GM12878 (cell line): Measurements from ENCODE around the gene JUND. TPM values are rescaled to one million over a fixed set of nuclear protein-coding genes. Genes with fewer than 3 reads are reported as not detected.

ENCODE experiments used
- ATAC-seq: fragments of 200-7000 bp; cut with Tn5 transposase; 3 replicates; pipeline ENCODE4 v1.9.1; 2020; ENCODE audit warnings: mild to moderate bottlenecking, moderate library complexity
- BruUV-seq: library from RNA; stranded (reverse); fragments of 400-500 nt; replicated peaks from 2 replicates; lab custom pipeline; 2021; lab: Mats Ljungman, UMichigan
- CTCF ChIA-PET: fragments of 300-600 bp; sonication (Branson Sonifier 250); formaldehyde crosslinking; extraction: SDS; loops from one replicate; lab custom pipeline; 2021; ENCODE audit warnings: inconsistent platforms; lab: Yijun Ruan, JAX
- POLR2A ChIA-PET: fragments of 350-600 bp; formaldehyde crosslinking; extraction: SDS; loops from one replicate; lab custom pipeline; 2021; ENCODE audit warnings: inconsistent platforms; lab: Charles Lee
- RAD21 ChIA-PET: fragments of 300-600 bp; sonication (Branson Sonifier 250); formaldehyde crosslinking; loops from one replicate; lab custom pipeline; 2023; ENCODE audit warnings: antibody characterized with exemption; ENCODE audit not compliant: unreplicated experiment; lab: Charles Lee
- SMC1A ChIA-PET: fragments of 300-600 bp; sonication (Branson Sonifier 250); formaldehyde crosslinking; loops from one replicate; lab custom pipeline; 2023; ENCODE audit not compliant: unreplicated experiment, uncharacterized antibody; lab: Charles Lee
- DNase-seq: peaks from one replicate; pipeline ENCODE4 v3.0.0-alpha.2; 2011; ENCODE audit warnings: low read depth, low spot score
- FAIRE-seq: peaks from 3 replicates; lab custom pipeline; 2011; peaks lifted over from hg19 to GRCh38; lab: Jason Lieb, UNC
- H2AFZ ChIP-seq: 2 replicates; pipeline ENCODE4 v1.6.0; 2011; ENCODE audit warnings: low read depth, low read length, control low read depth; ENCODE audit not compliant: control insufficient read depth
- H3K27ac ChIP-seq: 2 replicates; pipeline ENCODE4 v1.5.1; 2011; ENCODE audit warnings: control low read depth; ENCODE audit not compliant: control insufficient read depth, insufficient read depth
- H3K27me3 ChIP-seq, 2 experiments: replicated peaks in 1 of 2; 2 replicates each; pipeline versions ENCODE4 v1.6.0 to v1.6.1; 2011; ENCODE audit warnings: low read length in 1 of 2; ENCODE audit not compliant: control insufficient read depth in 2 of 2, insufficient read depth in 2 of 2
- H3K36me3 ChIP-seq, 2 experiments: 2 replicates each; pipeline ENCODE4 v1.5.1; 2011; ENCODE audit warnings: low read length in 1 of 2; ENCODE audit not compliant: control insufficient read depth in 2 of 2, insufficient read depth in 2 of 2
- H3K4me1 ChIP-seq: 2 replicates; pipeline ENCODE4 v1.6.1; 2011; ENCODE audit warnings: mild to moderate bottlenecking, low read length, moderate library complexity, mixed read lengths; ENCODE audit not compliant: control insufficient read depth, insufficient read depth
- H3K4me2 ChIP-seq: 2 replicates; pipeline ENCODE4 v1.6.0; 2011; ENCODE audit warnings: control low read depth; ENCODE audit not compliant: control insufficient read depth, insufficient read depth
- H3K4me3 ChIP-seq: fragments of 200-600 bp; sonication (generic); 2 replicates; pipeline ENCODE4 v1.5.1; 2016
- H3K79me2 ChIP-seq: 2 replicates; pipeline ENCODE4 v1.6.0; 2011; ENCODE audit warnings: low read length; ENCODE audit not compliant: control insufficient read depth, insufficient read depth
- H3K9ac ChIP-seq: 2 replicates; pipeline ENCODE4 v1.8.0; 2011; ENCODE audit warnings: low read length, control low read depth, mixed read lengths; ENCODE audit not compliant: control insufficient read depth, insufficient read depth
- H3K9me3 ChIP-seq: replicated peaks from 3 replicates; pipeline ENCODE4 v1.5.1; 2011; ENCODE audit warnings: mild to moderate bottlenecking, low read length; ENCODE audit not compliant: control insufficient read depth, insufficient read depth
- H4K20me1 ChIP-seq: 2 replicates; pipeline ENCODE4 v1.6.0; 2011; ENCODE audit not compliant: control insufficient read depth, insufficient read depth
- BACH1 ChIP-seq: fragments of 450-650 bp; IDR thresholded peaks from 2 replicates; pipeline ENCODE4 v1.6.1; 2017; ENCODE audit warnings: mild to moderate bottlenecking, borderline replicate concordance
- BCL3 ChIP-seq: IDR thresholded peaks from 2 replicates; pipeline ENCODE4 v1.6.1; 2011; ENCODE audit warnings: borderline replicate concordance, low read depth, mild to moderate bottlenecking, moderate library complexity, low read length; ENCODE audit not compliant: insufficient read depth, poor library complexity, severe bottlenecking
- MYC ChIP-seq: IDR thresholded peaks from 2 replicates; pipeline ENCODE4 v1.6.1; 2011; ENCODE audit warnings: mild to moderate bottlenecking, low read length, moderate library complexity, inconsistent platforms; ENCODE audit not compliant: insufficient read depth, insufficient replicate concordance, insufficient read length, severe bottlenecking
- WGBS: methylation state at CpG from one replicate; pipeline ENCODE4 v1.1.6; 2016; ENCODE audit warnings: low lambda C conversion rate; ENCODE audit not compliant: insufficient replicate concordance, insufficient coverage; ENCODE audit errors: missing lambda C conversion rate; 5-methylcytosine and 5-hydroxymethylcytosine counted together
- in situ Hi-C: fragments of 300-500 bp; cut with MboI; formaldehyde crosslinking; loops from 9 replicates; pipeline ENCODE4 v1.14.3; 2018; ENCODE audit warnings: mixed read lengths
- intact Hi-C: fragments of 100-400 bp; cut with micrococcal nuclease; formaldehyde crosslinking; loops from one replicate; pipeline ENCODE4 v1.14.2; 2022; ENCODE audit not compliant: unreplicated experiment
- polyA plus RNA-seq, 11 experiments: library from polyadenylated mRNA; depleted of rRNA in 4 of 11; unstranded in 6 of 11; stranded (reverse) in 5 of 11; fragments of >200 nt; fragmentation: Nextera tagmentation in 4 of 11; fragmentation: Illumina TruSeq in 1 of 11; extraction: Ambion mirVana in 4 of 11; extraction: Trizol in 1 of 11; gene quantifications; 1 replicate in 1 of 11; 2 replicates in 10 of 11; pipeline versions ENCODE4 v1.2.1 to v1.2.3, GENCODE V29; 2011 to 2016; ENCODE audit warnings: inconsistent platforms in 2 of 11, missing spikeins in 2 of 11, low read depth in 1 of 11
- total RNA-seq, 4 experiments: library from RNA; depleted of rRNA in 3 of 4; stranded (reverse); fragments of >200 nt in 3 of 4; fragmentation: Illumina TruSeq in 1 of 4; extraction: Trizol in 1 of 4; gene quantifications; 2 replicates each; pipeline versions ENCODE4 v1.2.1 to v1.2.3, GENCODE V29; 2013 to 2021

JUND gene
- total and polyA plus RNA-seq, 10 of the 15 experiments (the other 5 are each of a cell fraction or from before 2014, with no cell fraction given): 7.4 to 164 (median 18.8) TPM

- H4K20me1 ChIP-seq: no peaks in the 10 kb centered on the region
- no peak overlapping the region for H2AFZ ChIP-seq
- in situ Hi-C loops: no loop called here
- CTCF ChIA-PET: no interaction called here
- no peaks in the 10 kb centered on the region for H3K79me2 ChIP-seq
- H3K27me3 ChIP-seq: no peaks in the 10 kb centered on the region
- FAIRE-seq (no peak), ATAC-seq (no peak), DNase-seq (no peak)
- H3K4me3 ChIP-seq: no peak overlapping the region
- no peaks in the 10 kb centered on the region for H3K4me1 ChIP-seq
- no peak overlapping the region for H3K27ac ChIP-seq
- H3K36me3 ChIP-seq: no peaks in the 10 kb centered on the region
- no peaks in the 10 kb centered on the region for H3K9me3 ChIP-seq
- H3K4me2 ChIP-seq: no peak overlapping the region
- intact Hi-C loops: no loop called here
- BruUV-seq: no TSS peak
- WGBS: 66% methylated on average over 23 of the region's 23 CpGs
- RAD21 ChIA-PET: interaction anchor here (0.6 kb wide), 1 partner anchor 209 kb away, joined by 3 read pairs; no protein-coding TSS in a partner anchor
- SMC1A ChIA-PET: no interaction called here
- POLR2A ChIA-PET: interaction anchor here (0.5 kb wide), 1 partner anchor 103 kb away, joined by 5 read pairs; no protein-coding TSS in a partner anchor
- TF ChIP-seq BACH1: no peak
- TF ChIP-seq MYC: no peak
- TF ChIP-seq BCL3: no peak
- no peak overlapping the region for H3K9ac ChIP-seq
Measured at GRCh38 chr19:18264971-18265540, 16.4 kb downstream of the JUND start.
